Measurements from ENCODE around the gene ME3.
"Not testable (repeated sequence)": the region's sequence is repeated elsewhere in the genome, so short reads cannot be mapped to it uniquely, and the experiment has no call there.

The ME3 gene

GRCh38 chr11:86551288-86552092 is 120.9 kb downstream of the ME3 start:
- no peak overlapping the region for H3K4me3 ChIP-seq (ENCODE audit: low read depth, low read length)
- DNase-seq (ENCODE audit: low read depth): no peak
- no peak for TF ChIP-seq CTCF (IDR thresholded peaks at IDR 0.05; ENCODE audit: low read depth, low read length, missing control alignments)

- no peak for TF ChIP-seq CTCF (IDR thresholded peaks at IDR 0.05; ENCODE audit: low read depth, low read length, missing control alignments)
- H3K4me3 ChIP-seq (ENCODE audit: low read depth, low read length): no peak overlapping the region
- no peak for DNase-seq (ENCODE audit: low read depth)
Measured at GRCh38 chr11:86550757-86551156, 121.7 kb downstream of the ME3 start.

DNA sequence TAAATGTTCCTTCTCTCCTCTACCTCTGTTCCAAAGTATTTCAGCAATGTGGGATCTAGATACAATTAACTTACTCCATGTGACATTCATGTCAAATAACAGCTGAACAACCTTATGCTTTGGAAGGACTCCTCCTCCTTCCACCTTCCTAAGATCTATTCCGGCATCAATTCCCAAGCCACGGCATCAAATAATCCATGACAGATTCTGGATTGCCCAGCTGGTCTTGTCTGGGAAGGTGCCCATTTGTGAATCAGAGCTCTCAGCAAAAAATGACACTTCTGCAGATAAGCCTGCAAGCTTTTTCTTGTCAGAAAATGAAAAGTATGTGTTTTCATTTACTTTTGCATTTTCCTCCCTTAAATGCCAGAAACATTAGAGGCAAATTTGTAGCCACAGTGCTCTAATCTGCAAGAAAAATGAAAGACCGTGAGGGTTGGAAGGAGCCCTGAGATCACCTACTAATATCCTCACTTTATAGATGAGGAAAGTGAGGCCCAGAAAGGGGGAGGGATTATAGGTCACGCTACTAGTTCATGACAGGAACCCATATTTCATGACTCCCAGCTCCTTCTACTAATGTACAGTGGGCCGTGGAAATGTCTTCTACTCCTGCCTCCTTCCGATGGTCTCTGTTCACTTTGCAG is 124.0 kb downstream of the ME3 start:
- no peak for TF ChIP-seq CTCF (IDR thresholded peaks at IDR 0.05; ENCODE audit: low read depth, low read length, missing control alignments)
- DNase-seq (ENCODE audit: low read depth): no peak
- no peak overlapping the region for H3K4me3 ChIP-seq (ENCODE audit: low read depth, low read length)

- DNase-seq (ENCODE audit: low read depth): no peak
Measured at GRCh38 chr11:86547727-86548126, 124.7 kb downstream of the ME3 start.

DNA sequence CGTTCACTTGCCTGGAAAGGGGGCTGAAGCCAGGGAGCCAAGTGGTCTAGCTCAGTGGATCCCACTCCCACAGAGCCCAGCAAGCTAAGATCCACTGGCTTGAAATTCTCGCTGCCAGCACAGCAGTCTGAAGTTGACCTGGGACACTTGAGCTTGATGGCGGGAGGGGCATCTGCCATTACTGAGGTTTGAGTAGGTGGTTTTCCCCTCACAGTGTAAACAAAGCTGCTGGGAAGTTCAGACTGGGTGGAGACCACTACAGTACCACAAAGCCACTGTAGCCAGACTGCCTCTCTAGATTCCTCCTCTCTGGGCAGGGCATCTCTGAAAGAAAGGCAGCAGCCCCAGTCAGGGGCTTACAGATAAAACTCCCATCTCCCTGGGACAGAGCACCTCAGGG is 131.1 kb downstream of the ME3 start:
- not testable (repeated sequence) for DNase-seq (ENCODE audit: low read depth); H3K4me3 ChIP-seq (ENCODE audit: low read depth, low read length)

More at GRCh38 chr11:86547727-86548126, 124.7 kb downstream of the ME3 start:
- TF ChIP-seq CTCF (IDR thresholded peaks at IDR 0.05; ENCODE audit: low read depth, low read length, missing control alignments): no peak
- no peak overlapping the region for H3K4me3 ChIP-seq (ENCODE audit: low read depth, low read length)

GRCh38 chr11:86538223-86538548 is 134.2 kb downstream of the ME3 start:
- H3K4me3 ChIP-seq (ENCODE audit: low read depth, low read length): no peak overlapping the region
- no peak for TF ChIP-seq CTCF (IDR thresholded peaks at IDR 0.05; ENCODE audit: low read depth, low read length, missing control alignments)
- DNase-seq (ENCODE audit: low read depth): no peak

GRCh38 chr11:86537541-86538222 is 134.7 kb downstream of the ME3 start:
- no peak overlapping the region for H3K4me3 ChIP-seq (ENCODE audit: low read depth, low read length)
- no peak for DNase-seq (ENCODE audit: low read depth)
- no peak for TF ChIP-seq CTCF (IDR thresholded peaks at IDR 0.05; ENCODE audit: low read depth, low read length, missing control alignments)
